Psoas muscle (tissue), 8 donors: ENCODE data around the gene RPL31. TPM values are rescaled to one million over a fixed set of nuclear protein-coding genes. Genes with fewer than 3 reads are reported as not detected.

Experiments used
- ATAC-seq, 4 donors: fragments of 200-7000 bp; cut with Tn5 transposase; one replicate each; pipeline ENCODE4 v1.9.1; 2020; ENCODE audit warnings: moderate library complexity in 3 of 4, mild to moderate bottlenecking in 2 of 4
- DNase-seq, 2 donors: peaks; one replicate each; pipeline ENCODE4 v3.0.0-alpha.2; 2020
- H3K27ac ChIP-seq: fragments of 200-600 bp; one replicate; pipeline ENCODE4 v1.8.0; 2022
- H3K27me3 ChIP-seq, 3 donors: fragments of 200-600 bp in 1 of 3; one replicate each; pipeline versions ENCODE4 v1.6.1 to v1.8.0; 2013 to 2022; ENCODE audit warnings: low read length in 2 of 3, mild to moderate bottlenecking in 2 of 3, moderate library complexity in 1 of 3; ENCODE audit not compliant: insufficient read depth in 3 of 3
- H3K36me3 ChIP-seq, 2 donors: fragments of 200-600 bp in 1 of 2; one replicate each; pipeline versions ENCODE4 v1.6.1 to v1.8.0; 2013 to 2022; ENCODE audit warnings: low read depth in 1 of 2, mild to moderate bottlenecking in 1 of 2, moderate library complexity in 1 of 2; ENCODE audit not compliant: insufficient read depth in 1 of 2
- H3K4me1 ChIP-seq: fragments of 200-600 bp; one replicate; pipeline ENCODE4 v1.8.0; 2022
- H3K4me3 ChIP-seq: fragments of 200-600 bp; one replicate; pipeline ENCODE4 v1.8.0; 2022; ENCODE audit warnings: mild to moderate bottlenecking
- H3K9me3 ChIP-seq: fragments of 200-600 bp; one replicate; pipeline ENCODE4 v1.8.0; 2022
- WGBS, 3 donors: extraction: QIAGEN DNeasy Blood & Tissue Kit; methylation state at CpG; one replicate each; pipeline versions ENCODE4 v1.1.6 to v1.1.7; 2013; 5-methylcytosine and 5-hydroxymethylcytosine counted together
- intact Hi-C, 2 donors: fragments of 100-400 bp; cut with DNase I; formaldehyde crosslinking; loops; one replicate each; pipeline versions ENCODE4 v1.11.0 to v1.14.2; 2022
- polyA plus RNA-seq, 3 donors: library from polyadenylated mRNA; stranded (reverse); fragments of 200-250 nt; gene quantifications; one replicate each; pipeline ENCODE4 v1.2.3, GENCODE V29; 2013
- total RNA-seq, 4 donors: library from RNA; stranded (reverse); fragmentation: NEBNext Ultra II Directional in 2 of 4; extraction: Animal tissue kit (Norgen Biotek cat#: 25700) in 2 of 4; gene quantifications; one replicate each; pipeline versions ENCODE4 v1.2.1 to v1.2.4, GENCODE V29; 2021 to 2023
- TF ChIP-seq, protein P1 (sequence below): fragments of 200-600 bp; IDR thresholded peaks from one replicate; pipeline ENCODE4 v1.8.0; 2022; ENCODE audit warnings: antibody characterized with exemption
- donor health status: healthy with polysubstance abuse.
- donor health status: DM: no; HTN: no; CAD: no; lungs with moderate emphysema.
- donor health status: Bipolar disorder and iron deficiency.
- donor health status: healthy.
- donor health status: DM: yes; HTN: yes; CAD: no.
- donor health status: DM: no; HTN: no; CAD: no.
- donor health status: DM: no; HTN: no; CAD: no.
- donor health status: DM: yes; HTN: yes; CAD: no.

RPL31 gene
- total and polyA plus RNA-seq, 7 donors: 718 to 3,893 (median 1,227) TPM

- Histone ChIP-seq H3K4me3 (no peak overlapping the region), H3K4me1 (no peaks in the 10 kb centered on the region), H3K27me3 (no peaks in the 10 kb centered on the region), H3K9me3 (no peaks in the 10 kb centered on the region), H3K27ac (no peak overlapping the region), H3K36me3 (peaks cover 0 to 89% of the 10 kb centered on the region in 2 donors)
- TF ChIP-seq, protein P1, sequence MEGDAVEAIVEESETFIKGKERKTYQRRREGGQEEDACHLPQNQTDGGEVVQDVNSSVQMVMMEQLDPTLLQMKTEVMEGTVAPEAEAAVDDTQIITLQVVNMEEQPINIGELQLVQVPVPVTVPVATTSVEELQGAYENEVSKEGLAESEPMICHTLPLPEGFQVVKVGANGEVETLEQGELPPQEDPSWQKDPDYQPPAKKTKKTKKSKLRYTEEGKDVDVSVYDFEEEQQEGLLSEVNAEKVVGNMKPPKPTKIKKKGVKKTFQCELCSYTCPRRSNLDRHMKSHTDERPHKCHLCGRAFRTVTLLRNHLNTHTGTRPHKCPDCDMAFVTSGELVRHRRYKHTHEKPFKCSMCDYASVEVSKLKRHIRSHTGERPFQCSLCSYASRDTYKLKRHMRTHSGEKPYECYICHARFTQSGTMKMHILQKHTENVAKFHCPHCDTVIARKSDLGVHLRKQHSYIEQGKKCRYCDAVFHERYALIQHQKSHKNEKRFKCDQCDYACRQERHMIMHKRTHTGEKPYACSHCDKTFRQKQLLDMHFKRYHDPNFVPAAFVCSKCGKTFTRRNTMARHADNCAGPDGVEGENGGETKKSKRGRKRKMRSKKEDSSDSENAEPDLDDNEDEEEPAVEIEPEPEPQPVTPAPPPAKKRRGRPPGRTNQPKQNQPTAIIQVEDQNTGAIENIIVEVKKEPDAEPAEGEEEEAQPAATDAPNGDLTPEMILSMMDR: no peak
- intact Hi-C loops: no loop called here
- ATAC-seq: no peak
- no peak for DNase-seq
- WGBS, 3 donors: 83 to 87% (median 85%) methylated on average over 6 of the region's 6 CpGs
Measured at GRCh38 chr2:101025561-101025960, 23.5 kb downstream of the RPL31 start.

GRCh38 chr2:101026253-101026701, 24.2 kb downstream of the RPL31 start:
- ATAC-seq (no peak), DNase-seq (no peak)
- peaks cover 0 to 89% of the 10 kb centered on the region in 2 donors for H3K36me3 ChIP-seq
- H3K9me3 ChIP-seq: no peaks in the 10 kb centered on the region
- TF ChIP-seq, protein P1: no peak
- H3K4me1 ChIP-seq: no peaks in the 10 kb centered on the region
- intact Hi-C loops: no loop called here
- H3K27me3 ChIP-seq: no peaks in the 10 kb centered on the region
- H3K27ac ChIP-seq: no peak overlapping the region
- WGBS, 3 donors: 62 to 68% (median 65%) methylated on average over 9 of the region's 9 CpGs
- no peak overlapping the region for H3K4me3 ChIP-seq

DNA sequence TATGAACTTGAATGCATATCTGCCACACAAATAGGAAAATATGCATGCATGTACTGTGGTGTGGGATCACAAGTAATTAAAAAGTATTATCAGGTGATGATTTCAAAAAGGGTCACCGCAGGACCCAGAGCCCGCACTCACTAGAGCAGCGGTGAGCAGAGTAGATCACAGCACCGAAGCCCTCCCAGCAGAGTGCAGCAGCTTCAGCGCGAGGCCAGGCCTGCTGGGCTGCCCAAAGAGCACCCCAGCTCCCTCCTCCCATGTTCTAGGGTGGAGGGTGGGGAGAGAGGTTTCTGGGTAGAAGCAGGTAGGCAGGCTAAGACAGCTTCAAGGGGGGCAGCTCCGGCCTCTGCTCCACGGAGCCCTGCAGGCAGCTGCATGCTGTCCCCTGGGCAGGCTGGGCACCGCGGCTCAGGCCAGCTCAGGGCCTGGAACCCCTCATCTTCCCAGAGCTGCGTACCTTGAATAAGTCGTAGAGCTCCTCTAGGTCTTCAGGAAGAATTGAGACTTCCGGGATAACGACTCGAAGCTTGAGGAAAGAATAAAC, 24.9 kb downstream of the RPL31 start:
- H3K9me3 ChIP-seq: no peaks in the 10 kb centered on the region
- no peak for DNase-seq
- ATAC-seq: no peak
- TF ChIP-seq, protein P1: no peak
- WGBS, 3 donors: 82 to 87% (median 84%) methylated on average over 15 of the region's 15 CpGs
- no peaks in the 10 kb centered on the region for H3K27me3 ChIP-seq
- H3K4me3 ChIP-seq: no peak overlapping the region
- peaks cover 0 to 89% of the 10 kb centered on the region in 2 donors for H3K36me3 ChIP-seq
- H3K27ac ChIP-seq: no peak overlapping the region
- no peaks in the 10 kb centered on the region for H3K4me1 ChIP-seq
- intact Hi-C loops: no loop called here

DNA sequence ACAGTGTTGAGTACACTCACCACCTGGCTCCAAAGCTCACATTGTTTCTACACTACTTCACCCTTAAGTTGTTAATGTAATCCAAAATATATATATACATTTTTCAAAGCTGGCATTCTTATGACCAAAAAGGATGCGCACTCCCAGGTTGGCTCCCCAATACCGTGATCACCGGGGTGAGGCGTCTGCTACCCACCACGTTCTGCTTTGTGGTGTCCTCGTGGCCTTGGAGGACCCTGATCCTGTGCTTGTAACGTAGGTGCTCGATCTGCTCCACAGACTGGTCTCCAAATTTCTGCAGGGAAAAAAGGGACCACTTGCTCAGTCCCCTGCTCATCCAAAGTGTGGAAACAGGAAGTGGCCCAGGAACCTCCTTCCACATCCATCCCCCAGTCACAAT, 25.8 kb downstream of the RPL31 start:
- ATAC-seq: no peak
- WGBS, 3 donors: 93 to 95% (median 94%) methylated on average over 8 of the region's 8 CpGs
- DNase-seq: no peak
- intact Hi-C loops: no loop called here
- no peaks in the 10 kb centered on the region for H3K4me1 ChIP-seq
- H3K27me3 ChIP-seq: no peaks in the 10 kb centered on the region
- no peak overlapping the region for H3K27ac ChIP-seq
- no peak overlapping the region for H3K4me3 ChIP-seq
- TF ChIP-seq, protein P1: no peak
- H3K36me3 ChIP-seq: peaks cover 0 to 91% of the 10 kb centered on the region in 2 donors
- no peaks in the 10 kb centered on the region for H3K9me3 ChIP-seq
